HCT116 (cell line): ENCODE data around the gene MYO16. TPM values are rescaled to one million over a fixed set of nuclear protein-coding genes. Genes with fewer than 3 reads are reported as not detected.
"Not testable (repeated sequence)": the region's sequence is repeated elsewhere in the genome, so short reads cannot be mapped to it uniquely, and the experiment has no call there.

Experiments
- ATAC-seq: fragments of 200-7000 bp; cut with Tn5 transposase; 2 replicates; pipeline ENCODE4 v1.9.1; 2020; ENCODE audit warnings: mild to moderate bottlenecking, moderate library complexity
- BruUV-seq: library from RNA; stranded (reverse); fragments of 400-500 nt; replicated peaks from 2 replicates; lab custom pipeline; 2021; lab: Mats Ljungman, UMichigan
- CTCF ChIA-PET: fragments of 300-600 bp; sonication (Branson Sonifier 250); formaldehyde crosslinking; loops from one replicate; lab custom pipeline; 2021; ENCODE audit warnings: antibody characterized with exemption; lab: Charles Lee
- POLR2A ChIA-PET: fragments of 300-600, 350-600 bp; sonication (Branson Sonifier 250); formaldehyde crosslinking; loops from one replicate; lab custom pipeline; 2021; ENCODE audit warnings: antibody characterized with exemption; lab: Charles Lee
- RAD21 ChIA-PET, 2 experiments: fragments of 300-600 bp; sonication (Branson Sonifier 250); formaldehyde crosslinking; loops; one replicate each; lab custom pipeline; 2023; ENCODE audit warnings: low total read pairs in 2 of 2; ENCODE audit not compliant: uncharacterized antibody in 2 of 2, unreplicated experiment in 2 of 2, low non-redundant PET in 1 of 2; lab: Charles Lee
- DNase-seq: peaks from one replicate; pipeline ENCODE4 v3.0.0-alpha.2; 2010; ENCODE audit warnings: low read depth, low spot score
- H2AFZ ChIP-seq: fragments of 200-600 bp; shearing (Covaris generic), sonication (generic); 2 replicates; pipeline ENCODE4 v1.6.1; 2017; ENCODE audit warnings: low read depth, mixed run types, mixed read lengths, antibody characterized with exemption, low read length; ENCODE audit not compliant: poor library complexity, severe bottlenecking
- H3K27ac ChIP-seq: 2 replicates; pipeline ENCODE4 v1.5.1; 2012; ENCODE audit warnings: low read depth, low read length
- H3K27me3 ChIP-seq: fragments of 200-600 bp; sonication (generic); 2 replicates; pipeline ENCODE4 v1.6.1; 2016; ENCODE audit warnings: mixed run types, low read length, mixed read lengths; ENCODE audit not compliant: insufficient read depth
- H3K36me3 ChIP-seq, 2 experiments: fragments of 200-500 bp in 1 of 2; fragments of 200-600 bp in 1 of 2; sonication (Bioruptor generic) in 1 of 2; sonication (generic) in 1 of 2; 2 replicates each; pipeline versions ENCODE4 v1.5.1 to v1.6.1; 2014 to 2016; ENCODE audit warnings: low read length in 2 of 2, inconsistent platforms in 1 of 2, mixed read lengths in 1 of 2, mixed run types in 1 of 2; ENCODE audit not compliant: insufficient read depth in 2 of 2, control insufficient read depth in 1 of 2
- H3K4me1 ChIP-seq, 2 experiments: fragments of 200-600 bp in 1 of 2; sonication (generic) in 1 of 2; 2 replicates each; pipeline versions ENCODE4 v1.5.1 to v1.6.1; 2012 to 2017; ENCODE audit warnings: low read length in 2 of 2, inconsistent platforms in 1 of 2, mild to moderate bottlenecking in 1 of 2, mixed read lengths in 1 of 2, mixed run types in 1 of 2, moderate library complexity in 1 of 2; ENCODE audit not compliant: insufficient read depth in 2 of 2, control insufficient read depth in 1 of 2
- H3K4me2 ChIP-seq: fragments of 200-600 bp; sonication (generic); 2 replicates; pipeline ENCODE4 v1.6.1; 2017; ENCODE audit warnings: mixed run types, low read length, mixed read lengths
- H3K4me3 ChIP-seq, 2 experiments: fragments of 200-600 bp in 1 of 2; sonication (generic) in 1 of 2; replicated peaks in 1 of 2; 2 replicates each; pipeline ENCODE4 v1.5.1; 2011 to 2016; ENCODE audit warnings: low read length in 2 of 2, control low read depth in 1 of 2, low read depth in 1 of 2, mild to moderate bottlenecking in 1 of 2, mixed read lengths in 1 of 2, mixed run types in 1 of 2
- H3K79me2 ChIP-seq: fragments of 200-600 bp; sonication (generic); 2 replicates; pipeline ENCODE4 v1.6.1; 2017; ENCODE audit warnings: mild to moderate bottlenecking, mixed run types, low read length, moderate library complexity, mixed read lengths; ENCODE audit not compliant: insufficient read depth
- H3K9ac ChIP-seq: fragments of 200-600 bp; sonication (generic); 2 replicates; pipeline ENCODE4 v1.6.1; 2016; ENCODE audit warnings: low read length, mixed read lengths
- H3K9me2 ChIP-seq: fragments of 200-600 bp; sonication (generic), shearing (Covaris generic); 2 replicates; pipeline ENCODE4 v1.6.1; 2017; ENCODE audit warnings: mixed run types, mild to moderate bottlenecking, moderate library complexity; ENCODE audit not compliant: insufficient read depth
- H3K9me3 ChIP-seq, 2 experiments: fragments of 200-500 bp in 1 of 2; fragments of 200-600 bp in 1 of 2; sonication (Bioruptor generic) in 1 of 2; sonication (generic) in 1 of 2; 2 replicates each; pipeline ENCODE4 v1.6.1; 2014 to 2017; ENCODE audit warnings: low read length in 2 of 2, mixed read lengths in 2 of 2, inconsistent platforms in 1 of 2, low read depth in 1 of 2, mild to moderate bottlenecking in 1 of 2, mixed run types in 1 of 2, moderate library complexity in 1 of 2; ENCODE audit not compliant: control insufficient read depth in 1 of 2, insufficient read depth in 1 of 2
- H4K20me1 ChIP-seq: fragments of 200-600 bp; sonication (generic), shearing (Covaris generic); 2 replicates; pipeline ENCODE4 v1.6.1; 2017; ENCODE audit warnings: mixed run types, mild to moderate bottlenecking, moderate library complexity; ENCODE audit not compliant: insufficient read depth
- CTCF ChIP-seq, 3 experiments: fragments of 200-600 bp in 1 of 3; sonication (generic) in 1 of 3; IDR thresholded peaks in 2 of 3; conservative IDR thresholded peaks in 1 of 3; 2 replicates each; pipeline ENCODE4 v1.5.1; 2012 to 2017; ENCODE audit warnings: low read depth in 2 of 3, low read length in 2 of 3, antibody characterized with exemption in 1 of 3, borderline replicate concordance in 1 of 3, control low read depth in 1 of 3, mild to moderate bottlenecking in 1 of 3, mixed read lengths in 1 of 3, mixed run types in 1 of 3, moderate library complexity in 1 of 3; ENCODE audit not compliant: insufficient read depth in 1 of 3
- intact Hi-C: fragments of 100-400 bp; cut with micrococcal nuclease; formaldehyde crosslinking; loops from 2 replicates; pipeline ENCODE4 v1.10.0; 2022
- total RNA-seq: library from RNA; stranded (reverse); gene quantifications from one replicate; pipeline ENCODE4 v1.2.1, GENCODE V29; 2021; ENCODE audit not compliant: unreplicated experiment

MYO16 gene
- total RNA-seq, 1 experiment from 2014 or later, result 0.07 TPM

- H3K4me3 ChIP-seq, H4K20me1 ChIP-seq, H3K9me3 ChIP-seq, H3K79me2 ChIP-seq, CTCF ChIA-PET, DNase-seq, H3K4me2 ChIP-seq, H3K27me3 ChIP-seq, POLR2A ChIA-PET, BruUV-seq, intact Hi-C loops, H3K4me1 ChIP-seq, ATAC-seq, H3K27ac ChIP-seq, H3K9me2 ChIP-seq, H2AFZ ChIP-seq, H3K36me3 ChIP-seq, RAD21 ChIA-PET, H3K9ac ChIP-seq: not testable (repeated sequence)
These were observed 362.0 kb downstream of the MYO16 start for GRCh38 chr13:108991416-108991815.

GRCh38 chr13:108993346-108993745 is 363.9 kb downstream of the MYO16 start:
- ChIA-PET RAD21 (no interaction called here), CTCF (no interaction called here), POLR2A (no interaction called here)
- Histone ChIP-seq H3K36me3 (no peaks in the 10 kb centered on the region), H3K9me3 (no peaks in the 10 kb centered on the region), H3K4me3 (no peak overlapping the region), H3K9me2 (no peaks in the 10 kb centered on the region; the same call in 1 of the 2 replicates), H3K4me2 (no peak overlapping the region), H4K20me1 (no peaks in the 10 kb centered on the region), H3K9ac (no peak overlapping the region), H3K27ac (no peak overlapping the region), H2AFZ (peak overlapping the region; percentile 87), H3K27me3 (no peaks in the 10 kb centered on the region), H3K4me1 (no peaks in the 10 kb centered on the region; a peak in 1 of 4 replicates), H3K79me2 (no peaks in the 10 kb centered on the region)
- TF ChIP-seq CTCF (IDR thresholded peaks at IDR 0.05 in 2 of 3, conservative IDR thresholded peaks at IDR 0.05 in 1 of 3; ENCODE audit: borderline replicate concordance in 1 of 3, insufficient read depth in 1 of 3, low read depth in 2 of 3, low read length in 2 of 3), result no peak
- no TSS peak for BruUV-seq
- DNase-seq (no peak), ATAC-seq (no peak)
- intact Hi-C loops, result no loop called here
